Hematopoietic multipotent progenitor cell (in vitro differentiated cells): ENCODE data around the gene CALCOCO2. TPM values are rescaled to one million over a fixed set of nuclear protein-coding genes. Genes with fewer than 3 reads are reported as not detected.
"Not testable (repeated sequence)": the region's sequence is repeated elsewhere in the genome, so short reads cannot be mapped to it uniquely, and the experiment has no call there.

ENCODE experiments used
- DNase-seq, 3 donors: peaks; one replicate each; pipeline ENCODE4 v3.0.0-alpha.2; 2011 to 2015; ENCODE audit warnings: low read depth in 2 of 3, low spot score in 2 of 3
- total RNA-seq: library from RNA; depleted of rRNA; stranded (reverse); fragments of >200 nt; gene quantifications from one replicate; pipeline ENCODE4 v1.2.3, GENCODE V29; 2012

The CALCOCO2 gene
- total RNA-seq, 1 donor = 75.7 TPM

DNA sequence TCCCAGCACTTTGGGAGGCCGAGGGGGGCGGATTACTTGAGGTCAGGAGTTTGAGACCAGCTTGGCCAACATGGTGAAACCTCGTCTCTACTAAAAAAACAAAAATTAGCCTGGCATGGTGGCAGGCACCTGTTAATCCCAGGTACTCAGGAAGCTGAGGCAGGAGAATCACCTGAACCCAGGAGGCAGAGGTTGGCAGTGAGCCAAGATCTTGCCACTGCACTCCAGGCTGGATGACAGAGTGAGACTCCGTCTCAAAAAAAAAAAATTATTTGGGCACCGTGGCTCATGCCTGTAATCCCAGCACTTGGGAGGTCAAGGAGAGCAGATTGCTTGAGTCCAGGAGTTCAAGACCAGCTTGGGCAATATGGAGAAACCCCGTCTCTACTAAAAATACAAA lies 9.9 kb upstream of the CALCOCO2 start:
- not testable (repeated sequence) for DNase-seq

DNA sequence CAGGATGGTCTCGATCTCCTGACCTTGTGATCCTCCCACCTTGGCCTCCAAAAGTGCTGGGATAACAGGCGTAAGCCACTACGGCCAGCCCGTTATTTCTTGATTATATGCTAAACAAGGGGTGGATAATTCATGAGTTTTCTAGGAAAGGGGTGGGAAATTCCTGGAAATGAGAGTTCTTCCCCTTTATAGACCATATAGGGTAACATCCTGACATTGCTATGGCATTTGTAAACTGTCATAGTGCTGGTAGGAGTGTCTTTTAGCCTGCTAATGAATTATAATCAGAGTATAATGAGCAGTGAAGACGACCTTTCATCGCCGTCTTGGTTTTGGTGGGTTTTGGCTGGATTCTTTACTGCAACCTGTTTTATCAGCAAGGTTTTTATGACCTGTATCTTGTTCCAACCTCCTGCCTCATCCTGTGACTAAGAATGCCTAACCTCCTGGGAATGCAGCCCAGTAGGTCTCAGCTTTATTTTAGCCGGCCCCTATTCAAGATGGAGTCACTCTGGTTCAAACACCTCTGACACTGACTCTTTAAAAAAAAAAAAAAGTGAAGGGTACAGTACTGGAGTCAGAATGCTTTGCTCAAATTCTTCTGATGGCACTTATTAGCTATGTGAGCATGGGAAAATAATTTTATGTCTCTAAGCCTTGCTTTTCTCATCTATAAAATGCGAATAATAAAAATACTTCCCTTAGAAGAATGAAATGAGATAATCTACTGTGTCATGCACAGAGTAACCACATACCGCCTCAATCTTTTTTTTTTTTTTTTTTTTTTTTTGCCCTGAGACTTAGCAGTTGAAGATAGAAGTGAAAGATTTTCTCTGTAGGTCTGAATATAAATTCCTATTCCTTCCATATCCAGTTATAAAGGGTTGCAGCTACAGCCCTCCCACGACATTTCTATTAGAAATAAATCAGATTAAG lies 5.1 kb upstream of the CALCOCO2 start:
- no peak for DNase-seq

GRCh38 chr17:48831549-48831883 lies 681 bp downstream of the CALCOCO2 start:
- DNase-seq = no peak

- DNase-seq = no peak
Measured at GRCh38 chr17:48834973-48835372, 4.1 kb downstream of the CALCOCO2 start.

- peak in 1 of 3 donors; percentile 47 for DNase-seq
Measured at GRCh38 chr17:48835971-48836370, 5.1 kb downstream of the CALCOCO2 start.

DNA sequence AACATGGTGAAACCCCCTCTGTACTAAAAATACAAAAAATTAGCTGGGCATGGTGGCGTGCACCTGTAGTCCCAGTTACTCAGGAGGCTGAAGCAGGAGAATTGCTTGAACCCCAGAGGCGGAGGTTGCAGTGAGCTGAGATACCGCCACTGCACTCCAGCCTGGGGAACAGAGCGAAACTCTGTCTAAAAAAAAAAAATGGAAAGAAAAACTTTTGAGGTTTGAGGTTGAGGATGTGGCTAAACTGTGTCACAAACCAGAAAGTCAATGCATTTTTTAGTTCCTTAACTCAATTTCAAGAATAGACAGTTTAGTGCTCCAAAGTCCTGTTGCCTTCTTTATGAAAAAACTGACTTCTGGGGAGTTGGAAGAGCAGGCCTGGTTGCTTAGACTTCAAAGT lies 6.6 kb downstream of the CALCOCO2 start:
- peak in 2 of 3 donors; percentile 54 to 62 for DNase-seq

- no peak for DNase-seq
Measured at GRCh38 chr17:48840441-48840840, 9.6 kb downstream of the CALCOCO2 start.

DNA sequence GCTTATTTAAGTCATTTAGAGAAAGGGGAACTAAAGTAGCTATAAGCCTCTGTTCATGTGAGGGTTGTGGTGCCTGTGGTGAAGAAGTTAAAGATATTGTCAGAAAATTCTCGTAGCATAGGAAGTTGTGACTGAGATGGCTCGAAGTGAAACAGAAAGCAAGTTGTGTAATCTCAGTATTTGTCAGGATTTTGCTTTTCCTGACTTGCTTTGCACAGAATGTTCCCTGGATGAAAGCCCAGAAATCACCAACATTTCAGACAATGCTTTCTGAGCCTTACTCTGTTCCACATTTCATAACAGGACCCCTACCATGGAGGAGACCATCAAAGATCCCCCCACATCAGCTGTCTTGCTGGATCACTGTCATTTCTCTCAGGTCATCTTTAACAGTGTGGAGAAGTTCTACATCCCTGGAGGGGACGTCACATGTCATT lies 10.6 kb downstream of the CALCOCO2 start:
- peak in 2 of 3 donors; percentile 82 to 88 for DNase-seq

DNA sequence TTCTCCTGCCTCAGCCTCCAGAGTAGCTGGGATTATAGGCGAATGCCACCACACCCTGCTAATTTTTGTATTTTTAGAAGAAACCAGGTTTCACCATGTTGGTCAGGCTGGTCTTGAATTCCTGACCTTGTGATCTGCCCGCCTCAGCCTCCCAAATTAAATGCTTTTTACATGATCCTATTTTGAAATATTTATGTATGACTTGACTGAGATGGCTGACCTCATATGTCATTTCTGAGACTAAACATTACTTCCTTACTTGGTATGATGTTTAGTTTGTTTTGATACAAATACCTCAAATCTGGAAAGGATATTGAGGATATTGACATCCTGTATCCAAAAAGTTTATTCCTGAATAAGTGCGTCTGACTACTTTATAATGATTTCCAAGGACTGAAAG lies 11.9 kb downstream of the CALCOCO2 start:
- no peak for DNase-seq

- DNase-seq = no peak
Measured at GRCh38 chr17:48843187-48843900, 12.5 kb downstream of the CALCOCO2 start.

- peak in 1 of 3 donors; percentile 13 for DNase-seq
Measured at GRCh38 chr17:48850792-48851323, 20.0 kb downstream of the CALCOCO2 start.

DNA sequence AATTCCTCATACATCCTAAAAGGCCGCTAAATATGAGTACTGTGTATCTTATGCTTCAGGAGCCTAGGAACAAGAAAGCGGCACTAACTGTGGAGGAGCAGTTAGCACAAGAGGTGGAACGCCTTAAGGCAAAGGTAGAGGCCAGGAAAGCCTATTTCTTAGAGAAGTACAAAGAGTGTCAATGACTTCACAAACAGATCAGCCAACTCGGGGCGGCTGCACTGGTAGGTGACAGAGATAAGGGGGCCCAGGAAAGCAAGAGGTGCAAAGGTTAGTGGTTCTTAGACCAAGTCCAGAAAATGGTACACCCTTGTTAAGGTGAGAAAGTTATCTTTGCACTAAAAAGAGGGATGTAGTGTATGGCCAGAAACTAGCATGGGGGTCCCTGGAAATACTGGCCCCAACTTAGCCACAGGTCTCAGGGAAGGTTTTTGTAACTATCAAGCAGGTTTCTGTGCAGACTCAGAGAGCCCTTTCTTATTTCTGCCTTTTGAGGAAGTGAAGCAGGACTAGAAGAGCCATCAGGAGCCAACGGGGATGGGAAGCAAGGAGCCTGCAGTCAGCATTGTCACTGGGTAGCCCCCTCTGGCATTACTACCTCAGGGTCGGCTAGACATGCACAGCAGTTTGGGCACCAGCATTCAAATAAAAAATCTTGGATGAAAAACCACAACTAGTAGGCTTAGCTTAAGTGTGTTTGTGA lies 24.1 kb downstream of the CALCOCO2 start:
- DNase-seq = no peak

- DNase-seq = no peak
Measured at GRCh38 chr17:48856122-48856821, 25.4 kb downstream of the CALCOCO2 start.

GRCh38 chr17:48860034-48860433 lies 29.2 kb downstream of the CALCOCO2 start:
- no peak for DNase-seq

DNA sequence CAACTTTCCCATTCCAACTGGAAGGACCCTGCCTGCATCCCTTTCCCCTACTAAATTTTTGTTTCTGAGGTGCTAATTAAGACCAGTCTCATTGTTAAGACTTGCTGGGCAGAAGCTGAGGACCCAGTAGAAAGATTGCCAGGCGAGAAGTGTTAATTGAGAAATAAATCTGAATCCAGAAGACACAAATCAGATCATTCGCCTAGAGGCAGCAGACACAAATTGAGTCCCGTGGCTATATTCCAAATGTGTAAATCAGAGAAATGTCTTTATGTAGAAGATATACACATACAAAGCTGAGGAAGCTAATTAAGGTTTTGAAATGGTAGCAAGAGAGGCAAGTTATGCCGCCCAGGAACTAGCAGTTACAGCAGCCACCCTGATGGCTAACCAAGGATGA lies 29.6 kb downstream of the CALCOCO2 start:
- no peak for DNase-seq

GRCh38 chr17:48868916-48869500 lies 38.2 kb downstream of the CALCOCO2 start:
- no peak for DNase-seq

- no peak for DNase-seq
Measured at GRCh38 chr17:48869821-48870318, 39.0 kb downstream of the CALCOCO2 start.

DNA sequence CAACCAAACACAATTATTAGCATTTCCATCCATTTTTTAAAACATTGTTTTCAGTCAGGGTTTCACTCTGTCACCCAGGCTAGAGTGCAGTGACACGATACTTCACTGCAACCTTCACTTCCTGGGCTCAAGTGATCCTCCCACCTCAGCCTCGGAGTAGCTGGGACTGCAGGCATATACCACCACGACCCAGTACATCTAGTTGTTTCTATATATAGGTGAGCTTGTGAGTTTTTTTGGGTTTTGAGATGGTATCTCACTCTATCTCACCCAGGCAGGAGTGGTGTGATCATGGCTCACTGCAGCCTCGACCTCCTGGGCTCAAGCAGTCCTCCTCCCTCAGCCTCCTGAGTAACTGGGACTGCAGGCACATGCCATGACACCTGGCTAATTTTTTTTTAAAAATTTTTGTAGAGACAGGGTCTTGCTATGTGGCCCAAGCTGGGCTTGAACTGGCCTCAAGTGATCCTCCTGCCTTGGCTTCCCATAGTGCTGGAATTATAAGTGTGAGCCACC lies 40.3 kb downstream of the CALCOCO2 start:
- DNase-seq = no peak

- DNase-seq = no peak
Measured at GRCh38 chr17:48871551-48872351, 40.9 kb downstream of the CALCOCO2 start.
